ENCODE measurements around the gene OR52K1.
"Not testable (repeated sequence)": the region's sequence is repeated elsewhere in the genome, so short reads cannot be mapped to it uniquely, and the experiment has no call there.

OR52K1 gene

DNA sequence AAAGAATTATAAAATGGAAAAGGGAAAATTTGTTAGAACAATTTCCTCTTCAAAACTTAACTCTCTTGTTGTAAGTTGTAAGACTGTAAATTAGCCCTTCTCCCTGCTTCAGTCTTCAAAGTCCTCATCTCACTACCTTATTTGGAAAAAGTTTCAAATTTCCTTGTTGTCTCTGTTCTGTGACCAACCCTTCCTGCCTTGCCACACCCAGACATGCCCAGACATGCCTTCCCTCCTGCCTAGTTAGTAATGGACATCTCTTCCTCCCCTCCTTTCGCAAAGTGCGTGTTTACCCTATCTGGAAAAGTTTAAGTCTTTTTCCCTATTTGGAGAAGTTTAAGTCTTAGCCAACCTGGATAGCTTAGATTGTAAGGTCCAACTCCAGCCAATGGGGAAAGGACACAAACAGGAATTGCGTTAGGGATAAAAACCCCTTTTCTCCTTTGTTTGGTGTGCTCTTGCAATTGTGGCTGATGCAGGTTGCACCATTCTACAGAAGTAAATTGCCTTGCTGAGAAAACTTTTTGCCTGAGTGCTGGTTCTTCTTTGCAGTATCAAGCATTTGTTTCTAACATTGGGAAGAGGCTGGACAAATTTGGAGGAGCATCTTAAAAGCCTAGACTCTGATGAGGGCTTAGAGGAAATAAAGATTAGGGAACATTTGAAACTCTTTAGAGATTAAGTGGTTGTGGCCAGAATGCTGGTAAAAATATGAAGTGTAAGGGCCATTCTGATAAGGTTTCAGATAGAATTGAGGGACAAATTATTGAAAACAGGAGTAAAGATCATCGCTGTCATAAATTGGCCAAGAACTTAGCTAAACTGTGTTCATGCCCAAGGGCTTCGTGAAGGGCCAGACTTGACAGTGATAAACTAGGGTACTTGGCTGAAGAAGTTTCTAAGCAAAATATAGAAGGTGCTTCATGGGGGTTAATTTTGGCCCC lies 18.0 kb upstream of the OR52K1 start:
- no peaks in the 10 kb centered on the region for H3K4me1 ChIP-seq (ENCODE audit: insufficient read depth, low read length)
- H3K27ac ChIP-seq (ENCODE audit: low read depth, low read length): no peak overlapping the region

DNA sequence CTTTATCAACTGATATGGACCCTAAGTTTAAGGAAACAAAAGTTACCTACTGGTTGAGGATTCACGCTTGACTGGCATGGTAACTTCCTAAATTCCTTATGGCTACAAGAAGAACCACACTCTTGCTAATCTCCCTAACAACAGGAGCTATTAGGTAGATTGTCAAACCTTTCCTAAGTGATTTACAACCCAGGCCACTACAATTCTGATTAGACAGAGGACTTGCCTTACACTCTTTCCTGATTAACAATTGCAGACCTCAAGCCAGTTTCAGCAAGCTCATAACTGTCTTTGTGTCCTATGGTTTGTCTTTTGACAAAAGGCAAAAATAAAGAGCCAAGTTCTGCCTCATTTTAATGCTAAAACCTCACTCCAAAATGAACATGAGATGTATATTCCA lies 17.0 kb upstream of the OR52K1 start:
- H3K9ac ChIP-seq (ENCODE audit: low read length): no peak overlapping the region
- H3K27me3 ChIP-seq (ENCODE audit: control insufficient read depth in 1 of 2, insufficient read depth in 2 of 2, low read length in 2 of 2): no peaks in the 10 kb centered on the region
- no peaks in the 10 kb centered on the region for H3K4me1 ChIP-seq (ENCODE audit: insufficient read depth, low read length)
- no peak overlapping the region for H3K27ac ChIP-seq (ENCODE audit: low read depth, low read length)
- no peak overlapping the region for H3K4me3 ChIP-seq (ENCODE audit: low read depth in 1 of 2, low read length in 2 of 2)
- no peaks in the 10 kb centered on the region for H3K9me3 ChIP-seq (ENCODE audit: low read length)
- H3K36me3 ChIP-seq (ENCODE audit: insufficient read depth, low read length): no peaks in the 10 kb centered on the region

More for the DNA sequence above, 18.0 kb upstream of the OR52K1 start:
- H3K36me3 ChIP-seq (ENCODE audit: insufficient read depth, low read length): no peaks in the 10 kb centered on the region
- H3K27me3 ChIP-seq (ENCODE audit: control insufficient read depth in 1 of 2, insufficient read depth in 2 of 2, low read length in 2 of 2): no peaks in the 10 kb centered on the region
- H3K9ac ChIP-seq (ENCODE audit: low read length): no peak overlapping the region
- no peaks in the 10 kb centered on the region for H3K9me3 ChIP-seq (ENCODE audit: low read length)
- no peak overlapping the region for H3K4me3 ChIP-seq (ENCODE audit: low read depth in 1 of 2, low read length in 2 of 2)

DNA sequence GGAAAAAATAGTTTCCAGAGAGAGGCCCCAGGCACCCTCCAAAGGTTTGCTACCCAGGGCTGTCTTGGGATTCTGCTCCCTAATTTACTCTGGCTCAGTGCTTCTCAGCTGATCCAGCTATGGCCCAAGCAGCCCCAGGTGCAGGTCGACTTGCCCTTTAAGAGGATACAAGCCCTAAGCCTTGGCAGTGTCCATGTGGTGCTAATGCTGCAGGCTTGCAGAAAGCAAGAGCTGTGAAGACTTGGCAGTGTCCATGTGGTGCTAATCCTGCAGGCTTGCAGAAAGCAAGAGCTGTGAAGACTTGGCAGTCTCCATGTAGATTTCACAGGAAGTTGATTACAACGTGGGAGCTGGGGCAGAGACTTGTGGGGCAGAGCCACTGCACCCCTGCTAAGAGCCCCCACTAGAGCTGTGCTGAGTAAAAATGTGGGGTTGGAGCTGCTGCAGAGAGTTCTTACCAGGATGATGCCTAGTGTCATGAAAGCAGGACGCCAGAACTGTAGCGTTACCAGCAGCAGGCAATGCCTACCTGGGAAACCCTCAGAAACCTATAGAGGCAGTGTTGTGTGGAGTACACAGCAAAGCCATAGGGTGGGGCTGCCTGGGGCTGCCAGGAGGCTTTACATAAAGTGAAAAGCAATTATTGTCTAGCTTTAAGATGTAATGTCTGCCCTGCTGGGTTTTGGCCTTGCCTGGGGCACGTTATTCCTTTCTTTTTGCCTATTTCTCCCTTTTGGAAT lies 16.1 kb upstream of the OR52K1 start:
- no peaks in the 10 kb centered on the region for H3K9me3 ChIP-seq (ENCODE audit: low read length)
- no peak overlapping the region for H3K9ac ChIP-seq (ENCODE audit: low read length)
- H3K4me3 ChIP-seq (ENCODE audit: low read depth in 1 of 2, low read length in 2 of 2): no peak overlapping the region
- no peak overlapping the region for H3K27ac ChIP-seq (ENCODE audit: low read depth, low read length)
- no peaks in the 10 kb centered on the region for H3K4me1 ChIP-seq (ENCODE audit: insufficient read depth, low read length)
- no peaks in the 10 kb centered on the region for H3K36me3 ChIP-seq (ENCODE audit: insufficient read depth, low read length)
- H3K27me3 ChIP-seq (ENCODE audit: control insufficient read depth in 1 of 2, insufficient read depth in 2 of 2, low read length in 2 of 2): no peaks in the 10 kb centered on the region

DNA sequence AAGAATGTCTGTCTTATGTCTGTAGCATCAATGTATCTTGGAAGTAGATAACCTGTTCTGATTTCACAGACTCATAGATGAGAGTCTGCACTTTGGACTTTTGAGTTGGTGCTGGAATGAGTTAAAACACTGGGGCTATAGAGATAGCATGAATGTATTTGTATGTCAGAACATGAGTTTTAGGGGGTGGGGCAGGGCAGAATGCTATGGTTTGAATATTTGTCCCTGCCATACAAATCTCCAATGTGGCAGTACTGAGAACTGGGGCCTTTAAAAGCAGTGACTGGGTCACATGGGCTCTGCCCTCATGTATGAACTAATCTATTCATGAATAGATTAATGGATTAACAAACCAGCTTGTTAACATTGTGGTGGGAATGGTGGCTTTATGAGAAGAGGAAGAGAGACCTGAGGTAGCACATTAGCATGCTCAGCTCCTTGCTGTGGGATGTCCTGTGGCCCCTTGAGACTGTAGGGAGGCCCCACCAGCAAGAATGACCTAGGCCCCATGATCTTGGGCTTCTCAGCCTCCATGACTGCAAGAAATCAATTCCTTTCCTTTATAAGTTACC lies 15.5 kb upstream of the OR52K1 start:
- Histone ChIP-seq H3K4me3 (ENCODE audit: low read depth in 1 of 2, low read length in 2 of 2) (no peak overlapping the region), H3K9ac (ENCODE audit: low read length) (no peak overlapping the region), H3K36me3 (ENCODE audit: insufficient read depth, low read length) (no peaks in the 10 kb centered on the region), H3K27me3 (ENCODE audit: control insufficient read depth in 1 of 2, insufficient read depth in 2 of 2, low read length in 2 of 2) (no peaks in the 10 kb centered on the region), H3K9me3 (ENCODE audit: low read length) (no peaks in the 10 kb centered on the region), H3K4me1 (ENCODE audit: insufficient read depth, low read length) (no peaks in the 10 kb centered on the region), H3K27ac (ENCODE audit: low read depth, low read length) (no peak overlapping the region)

DNA sequence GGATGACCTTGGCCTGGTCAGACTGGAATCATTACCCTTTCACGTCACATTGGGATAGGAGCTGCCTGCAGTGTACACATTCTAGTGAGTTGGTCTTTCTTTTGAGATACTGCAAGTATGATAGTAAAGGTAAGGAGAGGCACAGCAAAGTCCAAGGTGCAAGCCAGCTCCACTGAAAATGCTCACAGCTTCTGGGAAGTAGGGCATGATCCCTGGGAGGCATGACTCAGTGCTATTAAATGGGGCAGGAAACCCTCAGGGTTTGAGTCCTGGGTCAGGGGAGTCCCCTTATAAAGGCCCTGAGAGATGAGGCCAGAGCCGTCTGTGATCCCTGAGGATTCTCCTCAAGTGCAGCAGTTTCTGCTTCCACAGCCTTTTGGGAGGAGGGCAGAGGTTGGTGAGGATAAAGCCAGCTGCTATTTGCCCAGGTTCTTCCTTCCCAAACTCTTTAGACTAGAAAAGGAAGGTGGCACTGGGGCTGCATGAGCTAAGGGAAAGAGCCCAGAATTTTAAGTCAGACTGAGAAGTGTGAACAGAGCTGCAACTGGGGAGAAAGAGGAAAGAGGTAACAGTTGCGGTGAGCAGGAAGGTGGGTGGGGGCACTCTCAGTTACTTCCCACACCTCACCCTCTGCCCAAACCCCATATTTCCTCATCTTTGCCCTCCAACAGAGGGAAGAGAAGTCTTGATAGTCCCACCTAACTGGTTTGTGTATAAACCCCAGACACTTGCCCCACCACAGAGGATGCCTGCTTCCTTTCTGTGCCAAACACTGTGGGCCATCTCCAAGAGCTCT lies 14.4 kb upstream of the OR52K1 start:
- Histone ChIP-seq H3K4me3 (ENCODE audit: low read depth in 1 of 2, low read length in 2 of 2) (no peak overlapping the region), H3K9me3 (ENCODE audit: low read length) (no peaks in the 10 kb centered on the region), H3K9ac (ENCODE audit: low read length) (no peak overlapping the region), H3K4me1 (ENCODE audit: insufficient read depth, low read length) (no peaks in the 10 kb centered on the region), H3K36me3 (ENCODE audit: insufficient read depth, low read length) (no peaks in the 10 kb centered on the region), H3K27ac (ENCODE audit: low read depth, low read length) (no peak overlapping the region), H3K27me3 (ENCODE audit: control insufficient read depth in 1 of 2, insufficient read depth in 2 of 2, low read length in 2 of 2) (no peaks in the 10 kb centered on the region)

DNA sequence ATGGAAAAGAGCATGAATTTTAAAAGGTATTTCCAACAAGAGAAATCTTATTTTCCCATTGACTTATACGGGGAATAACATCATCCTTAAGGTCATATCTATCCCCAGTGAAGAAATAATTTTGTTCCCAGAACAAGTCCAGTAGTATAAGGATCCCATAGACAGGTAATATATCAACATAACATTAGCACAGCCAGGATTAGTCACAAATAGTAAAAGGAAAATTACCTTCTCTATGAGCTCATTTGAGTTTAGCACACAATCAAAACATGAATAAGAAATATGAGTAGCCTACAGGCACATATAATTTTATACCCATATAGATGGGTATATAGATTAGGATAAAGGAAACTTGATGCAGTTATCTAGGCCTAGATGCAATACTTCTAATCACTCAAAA lies 2.8 kb upstream of the OR52K1 start:
- Histone ChIP-seq H3K9me3 (ENCODE audit: low read length) (no peaks in the 10 kb centered on the region), H3K27ac (ENCODE audit: low read depth, low read length) (no peak overlapping the region), H3K36me3 (ENCODE audit: insufficient read depth, low read length) (no peaks in the 10 kb centered on the region), H3K4me1 (ENCODE audit: insufficient read depth, low read length) (no peaks in the 10 kb centered on the region), H3K27me3 (ENCODE audit: control insufficient read depth in 1 of 2, insufficient read depth in 2 of 2, low read length in 2 of 2) (no peaks in the 10 kb centered on the region), H3K4me3 (ENCODE audit: low read depth in 1 of 2, low read length in 2 of 2) (no peak overlapping the region), H3K9ac (ENCODE audit: low read length) (no peak overlapping the region)

DNA sequence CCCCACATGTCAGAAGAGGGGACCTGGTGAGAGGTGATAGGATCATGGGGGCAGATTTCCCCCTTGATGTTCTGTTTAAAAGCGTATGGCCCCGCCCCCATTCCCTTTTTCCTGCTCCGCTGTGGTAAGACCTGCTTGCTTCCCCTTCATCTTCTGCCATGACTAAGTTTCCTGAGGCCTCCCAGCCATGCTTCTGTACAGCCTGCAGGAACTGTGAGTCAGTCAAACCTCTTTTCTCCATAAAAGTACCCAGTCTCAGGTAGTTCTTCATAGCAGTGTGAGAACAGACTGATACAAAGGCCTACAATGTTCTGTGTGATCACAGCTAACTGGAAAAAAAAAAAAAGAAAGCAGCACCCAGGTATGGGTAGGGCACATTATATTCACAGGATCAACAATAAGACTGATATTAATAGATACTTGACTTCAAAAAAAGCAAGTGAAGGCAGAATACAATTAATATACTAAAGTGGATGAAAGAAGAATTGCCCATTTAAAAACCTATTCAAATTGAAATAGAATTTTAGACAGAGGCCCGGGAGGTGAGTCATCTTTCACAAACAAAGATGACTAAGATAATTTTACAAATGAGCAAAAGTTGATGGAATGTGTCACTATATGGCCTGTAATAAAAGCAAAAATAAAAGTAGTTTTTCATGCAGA lies 1.7 kb upstream of the OR52K1 start:
- Histone ChIP-seq H3K9me3 (ENCODE audit: low read length) (no peaks in the 10 kb centered on the region), H3K4me3 (ENCODE audit: low read depth in 1 of 2, low read length in 2 of 2) (no peak overlapping the region), H3K4me1 (ENCODE audit: insufficient read depth, low read length) (no peaks in the 10 kb centered on the region), H3K27ac (ENCODE audit: low read depth, low read length) (no peak overlapping the region), H3K9ac (ENCODE audit: low read length) (no peak overlapping the region), H3K36me3 (ENCODE audit: insufficient read depth, low read length) (no peaks in the 10 kb centered on the region), H3K27me3 (ENCODE audit: control insufficient read depth in 1 of 2, insufficient read depth in 2 of 2, low read length in 2 of 2) (no peaks in the 10 kb centered on the region)

DNA sequence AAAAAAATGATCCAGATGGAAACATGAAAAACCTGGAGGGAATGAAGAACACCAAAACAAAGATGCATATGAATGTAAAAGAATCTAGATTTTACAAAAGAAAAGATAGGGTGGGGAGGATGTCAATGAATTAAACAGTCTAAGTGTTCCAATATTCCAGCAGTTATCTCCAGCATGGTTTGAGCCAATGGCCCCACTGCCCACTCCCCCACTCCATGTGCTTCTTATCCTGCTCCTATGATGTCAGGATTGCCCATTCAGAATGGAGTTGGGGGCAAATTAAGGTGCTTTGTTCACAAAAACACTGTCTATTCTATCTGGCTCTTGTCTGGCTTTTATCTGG lies 1.2 kb upstream of the OR52K1 start:
- Histone ChIP-seq H3K4me3 (ENCODE audit: low read depth in 1 of 2, low read length in 2 of 2) (no peak overlapping the region), H3K27me3 (ENCODE audit: control insufficient read depth in 1 of 2, insufficient read depth in 2 of 2, low read length in 2 of 2) (no peaks in the 10 kb centered on the region), H3K4me1 (ENCODE audit: insufficient read depth, low read length) (no peaks in the 10 kb centered on the region), H3K9me3 (ENCODE audit: low read length) (no peaks in the 10 kb centered on the region), H3K36me3 (ENCODE audit: insufficient read depth, low read length) (no peaks in the 10 kb centered on the region), H3K27ac (ENCODE audit: low read depth, low read length) (no peak overlapping the region), H3K9ac (ENCODE audit: low read length) (no peak overlapping the region)

DNA sequence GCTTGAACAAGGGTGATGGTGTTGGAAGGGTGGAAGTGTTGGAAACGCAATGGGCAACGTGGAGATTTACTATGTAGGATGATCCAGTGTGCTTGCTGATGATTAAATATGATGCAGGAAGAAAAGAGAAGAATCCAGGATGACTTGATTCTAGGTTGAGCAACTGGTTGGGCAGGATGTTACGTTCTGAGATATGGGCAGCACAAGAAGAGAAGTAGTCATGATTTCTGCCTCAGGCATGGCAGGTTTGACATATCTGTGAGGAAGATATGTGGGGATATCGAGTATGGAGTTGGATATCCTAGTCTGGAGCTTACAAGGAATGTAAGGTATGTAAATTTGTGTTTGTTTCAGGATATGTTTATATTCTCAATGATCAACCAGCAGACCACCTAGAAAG lies 1.9 kb downstream of the OR52K1 start:
- Histone ChIP-seq H3K36me3 (ENCODE audit: insufficient read depth, low read length) (no peaks in the 10 kb centered on the region), H3K4me1 (ENCODE audit: insufficient read depth, low read length) (no peaks in the 10 kb centered on the region), H3K4me3 (ENCODE audit: low read depth in 1 of 2, low read length in 2 of 2) (no peak overlapping the region), H3K9me3 (ENCODE audit: low read length) (no peaks in the 10 kb centered on the region), H3K9ac (ENCODE audit: low read length) (no peak overlapping the region), H3K27ac (ENCODE audit: low read depth, low read length) (no peak overlapping the region), H3K27me3 (ENCODE audit: control insufficient read depth in 1 of 2, insufficient read depth in 2 of 2, low read length in 2 of 2) (no peaks in the 10 kb centered on the region)

DNA sequence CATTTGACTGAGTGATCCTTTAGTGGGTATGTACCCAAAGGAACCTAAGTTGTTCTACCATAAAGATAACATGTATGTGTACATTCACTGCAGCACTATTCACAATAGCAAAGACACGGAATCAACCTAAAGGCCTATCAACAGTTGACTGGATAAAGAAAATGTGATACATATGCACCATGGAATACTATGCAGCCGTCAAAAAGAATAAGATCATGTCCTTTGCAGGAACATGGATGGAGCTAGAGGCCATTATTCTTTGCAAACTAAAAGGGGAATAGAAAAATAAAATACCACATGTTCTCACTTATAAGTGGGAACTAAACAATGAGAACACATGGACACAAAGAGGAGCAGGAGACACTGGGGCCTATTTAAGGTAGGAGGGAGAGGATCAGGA lies 9.0 kb downstream of the OR52K1 start:
- not testable (repeated sequence) for H3K9me3 ChIP-seq (ENCODE audit: low read length); H3K36me3 ChIP-seq (ENCODE audit: insufficient read depth, low read length); H3K4me1 ChIP-seq (ENCODE audit: insufficient read depth, low read length); H3K9ac ChIP-seq (ENCODE audit: low read length); H3K4me3 ChIP-seq (ENCODE audit: low read depth in 1 of 2, low read length in 2 of 2); H3K27me3 ChIP-seq (ENCODE audit: control insufficient read depth in 1 of 2, insufficient read depth in 2 of 2, low read length in 2 of 2); H3K27ac ChIP-seq (ENCODE audit: low read depth, low read length)
